Stimulated activated CD8-positive, alpha-beta memory T cell treated with anti-CD3 and anti-CD28 coated beads, Interleukin-15, amount 100 ng/mL, for 48 hours (primary cell): ENCODE results near the gene SCO1.
"Not testable (repeated sequence)": the region's sequence is repeated elsewhere in the genome, so short reads cannot be mapped to it uniquely, and the experiment has no call there.

Experiments
- DNase-seq, 2 donors: peaks; one replicate each; pipeline ENCODE4 v3.0.0-alpha.2; 2020; ENCODE audit warnings: low read depth in 2 of 2

The SCO1 gene

GRCh38 chr17:10726196-10726595 lies 28.9 kb upstream of the SCO1 start:
- no peak for DNase-seq

- DNase-seq: no peak
Observed at GRCh38 chr17:10725262-10725661, 27.9 kb upstream of the SCO1 start.

GRCh38 chr17:10724546-10725195 lies 27.3 kb upstream of the SCO1 start:
- no peak for DNase-seq

GRCh38 chr17:10718547-10718946 lies 21.2 kb upstream of the SCO1 start:
- no peak for DNase-seq

- DNase-seq: no peak
Observed at GRCh38 chr17:10716218-10716617, 18.9 kb upstream of the SCO1 start.

- no peak for DNase-seq
Observed at GRCh38 chr17:10713318-10713717, 16.0 kb upstream of the SCO1 start.

GRCh38 chr17:10705727-10706126 lies 8.4 kb upstream of the SCO1 start:
- DNase-seq: no peak

GRCh38 chr17:10702574-10702973 lies 5.2 kb upstream of the SCO1 start:
- no peak for DNase-seq

GRCh38 chr17:10699856-10700255 lies 2.5 kb upstream of the SCO1 start:
- no peak for DNase-seq

- DNase-seq: no peak
Observed at GRCh38 chr17:10698096-10698818, 924 bp upstream of the SCO1 start.

GRCh38 chr17:10695875-10696407 lies 1.4 kb downstream of the SCO1 start:
- DNase-seq: not testable (repeated sequence)

- DNase-seq: no peak
Observed at GRCh38 chr17:10687499-10687898, 9.8 kb downstream of the SCO1 start.

GRCh38 chr17:10683853-10684252 lies 13.5 kb downstream of the SCO1 start:
- no peak for DNase-seq

- no peak for DNase-seq
Observed at GRCh38 chr17:10681866-10682446, 15.4 kb downstream of the SCO1 start.

GRCh38 chr17:10674704-10675103 lies 22.6 kb downstream of the SCO1 start:
- DNase-seq: no peak

GRCh38 chr17:10673312-10673711 lies 24.0 kb downstream of the SCO1 start:
- no peak for DNase-seq

GRCh38 chr17:10668775-10669174 lies 28.6 kb downstream of the SCO1 start:
- DNase-seq: no peak

GRCh38 chr17:10666906-10667305 lies 30.4 kb downstream of the SCO1 start:
- no peak for DNase-seq

GRCh38 chr17:10664571-10664970 lies 32.8 kb downstream of the SCO1 start:
- no peak for DNase-seq

GRCh38 chr17:10663231-10663630 lies 34.1 kb downstream of the SCO1 start:
- DNase-seq: no peak

GRCh38 chr17:10661437-10661836 lies 35.9 kb downstream of the SCO1 start:
- DNase-seq: no peak

- no peak for DNase-seq
Observed at GRCh38 chr17:10657879-10658278, 39.5 kb downstream of the SCO1 start.

GRCh38 chr17:10657148-10657547 lies 40.2 kb downstream of the SCO1 start, which contains the start of gene MYH3:
MYH3 (minus strand) TSS chr17:10657309; CDS start chr17:10655064, 2,245 bp downstream.
- DNase-seq: no peak
